ENCODE data around the gene ST8SIA4. TPM values are rescaled to one million over a fixed set of nuclear protein-coding genes. Genes with fewer than 3 reads are reported as not detected.

Gene ST8SIA4
- total RNA-seq, 1 experiment from 2014 or later = not detected

DNA sequence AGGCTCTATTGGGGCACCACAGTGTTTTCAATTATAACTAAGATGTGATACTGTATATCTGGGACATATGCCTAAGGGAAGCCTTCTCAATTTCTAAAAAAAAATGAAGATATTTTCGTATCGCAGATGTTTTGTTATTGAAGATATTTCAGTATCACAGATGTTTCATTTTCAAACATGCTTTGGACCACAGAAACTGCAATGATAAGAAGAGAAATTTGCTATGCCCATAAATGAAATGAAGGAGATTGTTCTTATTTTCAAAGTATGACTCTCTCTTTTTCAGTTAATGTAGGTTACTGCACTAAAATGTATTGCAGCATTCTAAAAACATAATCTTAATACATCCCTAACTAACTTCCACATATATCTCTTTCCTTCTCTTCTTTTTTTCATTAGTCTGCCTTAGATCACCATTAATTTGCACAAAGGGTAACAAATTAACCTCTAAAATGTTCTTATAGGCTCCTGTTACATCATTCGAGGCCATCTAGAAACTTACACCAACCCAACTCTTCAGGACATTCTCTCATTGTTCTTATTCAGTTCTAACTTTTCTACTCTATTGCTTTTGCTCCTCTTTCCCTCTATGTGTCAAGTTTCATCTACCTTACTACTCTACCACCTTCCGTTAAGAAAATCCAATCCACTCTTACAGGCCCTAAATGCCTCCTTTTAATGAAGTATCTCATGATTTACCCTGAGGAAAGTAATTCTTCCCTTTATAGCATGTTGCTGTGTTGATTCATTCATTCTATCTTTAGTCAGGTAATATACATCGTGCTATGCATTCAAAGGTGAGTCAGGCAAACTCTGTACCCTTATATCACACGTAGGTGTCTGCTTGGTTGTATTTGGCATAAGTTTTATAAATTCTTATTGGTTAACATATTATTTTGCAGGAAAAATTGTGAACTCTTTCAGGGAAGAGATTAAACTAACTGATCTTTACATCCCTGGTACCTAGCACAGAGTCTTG is 70.5 kb downstream of the ST8SIA4 start:
- Histone ChIP-seq H3K36me3 (no peaks in the 10 kb centered on the region), H3K4me3 (no peak overlapping the region), H3K27ac (no peak overlapping the region), H3K4me1 (replicated peaks) (peaks cover 4% of the 10 kb centered on the region; the same call in 1 of the 2 replicates), H3K27me3 (replicated peaks) (no peaks in the 10 kb centered on the region), H3K9me3 (replicated peaks) (no peaks in the 10 kb centered on the region)
- DNase-seq (ENCODE audit: low read depth in 1 of 2, low spot score in 2 of 2) = no peak

DNA sequence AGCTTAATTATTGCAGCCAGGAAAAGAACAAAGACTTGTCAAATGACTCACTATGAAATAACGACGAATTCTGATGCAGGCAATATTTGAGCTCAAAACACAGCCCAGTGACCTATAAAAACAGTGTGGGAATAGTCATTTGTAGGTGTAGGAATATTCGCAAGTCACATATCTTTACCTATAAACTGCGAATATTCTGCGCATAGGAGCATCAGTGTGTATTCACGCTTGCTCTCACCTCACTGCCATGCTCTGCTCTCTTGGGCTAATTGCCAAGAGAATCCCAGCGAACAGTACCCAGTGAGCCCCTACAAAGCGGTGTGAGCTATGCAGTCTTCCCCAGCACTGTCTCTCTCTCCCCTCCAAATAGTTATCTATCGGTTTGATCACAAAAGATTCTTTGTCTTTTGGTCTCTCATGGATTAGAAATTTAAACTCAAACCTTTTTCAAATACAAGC is 74.2 kb downstream of the ST8SIA4 start:
- H3K27ac ChIP-seq = no peak overlapping the region
- DNase-seq (ENCODE audit: low read depth in 1 of 2, low spot score in 2 of 2) = no peak
- no peaks in the 10 kb centered on the region for H3K27me3 ChIP-seq (replicated peaks)
- no peaks in the 10 kb centered on the region for H3K36me3 ChIP-seq
- H3K4me3 ChIP-seq = no peak overlapping the region
- H3K4me1 ChIP-seq (replicated peaks) = peaks cover 8% of the 10 kb centered on the region; the same call in 1 of the 2 replicates
- H3K9me3 ChIP-seq (replicated peaks) = no peaks in the 10 kb centered on the region

DNA sequence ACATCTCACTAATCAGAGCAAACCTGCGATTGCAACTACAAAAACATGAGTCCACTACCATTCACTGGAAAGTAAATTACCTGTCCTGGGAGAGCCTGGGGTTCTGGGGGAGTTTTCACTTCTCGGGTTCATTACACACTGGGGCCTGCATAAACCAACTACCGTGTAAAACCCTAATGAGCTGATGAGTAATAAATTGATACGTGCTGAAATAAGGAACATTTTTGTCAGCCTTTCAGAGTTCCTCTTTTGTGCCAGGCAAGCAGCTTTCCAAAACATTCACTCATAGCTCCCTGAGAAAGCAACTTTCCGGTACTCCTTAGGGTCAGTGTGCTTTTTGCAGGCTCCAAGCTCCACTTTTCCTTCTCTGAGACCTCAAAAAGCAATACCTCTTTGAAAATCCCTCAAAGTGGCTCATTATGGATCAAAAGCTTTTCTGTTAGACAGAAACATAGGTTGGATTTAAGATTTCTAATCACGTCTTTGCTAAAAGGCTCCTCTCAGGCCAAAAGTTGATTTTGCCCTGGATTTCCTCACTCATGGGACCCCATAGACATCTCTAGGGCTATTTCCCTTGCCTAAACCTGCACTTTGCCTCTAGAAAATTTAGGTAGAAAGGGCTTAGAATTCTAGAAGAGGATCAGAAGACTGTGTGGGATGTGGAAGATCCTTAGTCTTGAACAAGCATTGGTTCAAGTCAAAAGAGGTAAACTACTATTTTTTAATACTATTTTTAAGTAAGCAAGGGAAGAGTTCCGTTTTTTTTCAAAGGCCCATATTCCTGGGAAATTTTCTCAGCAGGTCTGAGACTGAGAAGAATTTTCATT is 74.8 kb downstream of the ST8SIA4 start:
- Histone ChIP-seq H3K4me1 (replicated peaks) (peaks cover 8% of the 10 kb centered on the region; the same call in 1 of the 2 replicates), H3K9me3 (replicated peaks) (no peaks in the 10 kb centered on the region), H3K4me3 (no peak overlapping the region), H3K27me3 (replicated peaks) (no peaks in the 10 kb centered on the region), H3K36me3 (no peaks in the 10 kb centered on the region), H3K27ac (no peak overlapping the region)
- DNase-seq (ENCODE audit: low read depth in 1 of 2, low spot score in 2 of 2) = no peak

DNA sequence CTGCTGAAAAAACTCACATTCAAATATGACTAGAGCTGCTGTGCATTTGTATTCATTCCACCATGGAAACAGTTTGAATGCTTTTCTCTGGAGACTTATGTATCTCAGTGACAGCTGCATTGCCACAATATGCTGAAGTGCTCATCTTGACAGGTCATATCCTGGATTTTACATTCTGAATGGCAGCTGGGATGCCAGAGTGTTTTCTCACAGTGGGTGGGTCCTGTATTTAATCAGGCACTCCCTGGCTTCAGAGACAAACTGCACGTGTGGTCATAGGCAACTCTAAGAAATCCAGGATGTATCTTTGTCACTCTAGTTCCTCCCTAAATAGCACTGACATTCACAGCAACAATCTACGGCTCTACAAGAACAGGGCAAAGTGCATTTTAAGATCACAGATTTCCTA is 75.6 kb downstream of the ST8SIA4 start:
- Histone ChIP-seq H3K27ac (no peak overlapping the region), H3K4me1 (replicated peaks) (peaks cover 8% of the 10 kb centered on the region; the same call in 1 of the 2 replicates)
- DNase-seq (ENCODE audit: low read depth in 1 of 2, low spot score in 2 of 2) = no peak

DNA sequence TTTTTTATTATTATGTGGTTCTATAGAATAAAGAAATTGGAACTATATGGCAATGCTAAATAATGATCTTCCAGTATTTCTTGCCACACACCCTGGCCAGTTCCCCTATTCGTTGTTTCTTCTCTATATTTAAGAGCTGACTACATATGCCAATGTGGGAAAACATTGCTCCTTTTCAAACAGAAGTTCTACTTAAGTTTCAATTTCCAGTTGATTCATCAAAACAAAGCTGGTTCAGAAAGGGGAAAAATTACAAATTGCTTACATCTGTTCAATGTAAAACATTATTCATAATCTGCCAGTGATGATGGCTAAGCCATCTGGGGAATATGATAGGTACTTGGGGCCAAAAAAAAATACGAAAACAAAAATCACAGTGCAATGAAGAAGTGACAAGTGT is 76.9 kb downstream of the ST8SIA4 start:
- Histone ChIP-seq H3K36me3 (no peaks in the 10 kb centered on the region), H3K27ac (no peak overlapping the region), H3K4me1 (replicated peaks) (peaks cover 8% of the 10 kb centered on the region; the same call in 1 of the 2 replicates), H3K27me3 (replicated peaks) (no peaks in the 10 kb centered on the region), H3K9me3 (replicated peaks) (no peaks in the 10 kb centered on the region), H3K4me3 (no peak overlapping the region)
- DNase-seq (ENCODE audit: low read depth in 1 of 2, low spot score in 2 of 2) = no peak

More for the DNA sequence above, 75.6 kb downstream of the ST8SIA4 start:
- Histone ChIP-seq H3K4me3 (no peak overlapping the region), H3K36me3 (no peaks in the 10 kb centered on the region), H3K9me3 (replicated peaks) (no peaks in the 10 kb centered on the region), H3K27me3 (replicated peaks) (no peaks in the 10 kb centered on the region)

DNA sequence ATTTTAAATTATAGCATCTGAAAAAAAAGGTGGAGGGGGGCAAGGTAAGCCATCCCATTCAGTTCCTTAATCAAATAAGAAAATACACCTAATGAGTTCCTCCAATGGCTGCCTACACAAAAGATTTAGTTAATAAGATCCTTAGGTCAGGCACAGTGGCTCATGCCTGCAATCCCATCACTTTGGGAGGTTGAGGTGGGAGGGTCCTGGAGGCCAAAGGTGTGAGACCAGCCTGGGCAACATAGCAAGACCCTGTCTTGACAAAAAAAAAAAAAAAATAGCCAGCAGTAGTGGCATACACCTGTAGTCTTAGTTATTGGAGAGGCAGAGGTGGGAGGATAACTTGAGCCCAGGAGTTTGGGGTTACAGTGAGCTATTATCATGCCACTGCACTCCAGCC is 78.4 kb downstream of the ST8SIA4 start:
- no peaks in the 10 kb centered on the region for H3K36me3 ChIP-seq
- no peak for DNase-seq (ENCODE audit: low read depth in 1 of 2, low spot score in 2 of 2)
- no peaks in the 10 kb centered on the region for H3K9me3 ChIP-seq (replicated peaks)
- no peak overlapping the region for H3K4me3 ChIP-seq
- H3K27me3 ChIP-seq (replicated peaks) = no peaks in the 10 kb centered on the region
- peaks cover 8% of the 10 kb centered on the region; the same call in 1 of the 2 replicates for H3K4me1 ChIP-seq (replicated peaks)
- H3K27ac ChIP-seq = no peak overlapping the region

DNA sequence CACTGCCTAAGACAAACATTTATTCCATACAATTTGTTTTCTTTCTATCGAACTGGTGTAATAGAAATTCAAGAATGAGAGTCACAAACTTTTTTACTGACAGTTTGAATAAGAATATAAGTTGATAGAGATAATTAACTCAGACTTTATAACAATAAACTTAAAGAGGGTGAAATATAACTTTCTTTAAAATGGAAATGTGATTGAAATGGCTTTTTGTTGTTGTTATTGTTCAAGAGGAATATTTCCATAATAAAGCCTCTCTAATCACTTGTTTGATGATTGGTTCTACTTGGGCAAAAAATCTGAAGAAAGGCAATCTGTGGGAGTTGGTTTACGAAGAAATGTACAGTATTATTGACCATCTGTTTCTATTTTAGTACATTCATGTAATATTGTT is 79.3 kb downstream of the ST8SIA4 start:
- no peak overlapping the region for H3K4me3 ChIP-seq
- H3K27me3 ChIP-seq (replicated peaks) = no peaks in the 10 kb centered on the region
- DNase-seq (ENCODE audit: low read depth in 1 of 2, low spot score in 2 of 2) = no peak
- H3K4me1 ChIP-seq (replicated peaks) = peaks cover 8% of the 10 kb centered on the region; the same call in 1 of the 2 replicates
- H3K27ac ChIP-seq = no peak overlapping the region
- no peaks in the 10 kb centered on the region for H3K9me3 ChIP-seq (replicated peaks)
- no peaks in the 10 kb centered on the region for H3K36me3 ChIP-seq

DNA sequence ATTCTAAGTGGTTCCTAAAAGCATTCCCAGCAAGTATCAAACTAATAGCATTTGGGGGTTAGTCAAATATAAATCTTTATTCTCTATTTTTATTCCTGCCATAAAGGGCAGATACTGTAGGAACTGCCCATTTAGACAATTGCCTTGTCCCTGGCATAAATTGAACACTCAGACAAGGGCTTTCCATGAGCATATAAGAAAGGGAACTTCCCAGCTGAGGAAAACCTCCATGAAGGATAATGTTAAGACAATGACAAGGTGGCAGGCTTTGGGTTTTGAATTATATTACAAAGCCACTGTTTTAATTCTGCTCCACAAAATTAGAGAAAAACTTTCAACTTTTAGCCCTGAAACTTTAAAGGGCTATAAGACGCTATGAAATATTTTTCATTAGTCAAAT is 81.3 kb downstream of the ST8SIA4 start:
- Histone ChIP-seq H3K27me3 (replicated peaks) (no peaks in the 10 kb centered on the region), H3K36me3 (no peaks in the 10 kb centered on the region), H3K9me3 (replicated peaks) (no peaks in the 10 kb centered on the region), H3K4me3 (no peak overlapping the region), H3K4me1 (replicated peaks) (no peaks in the 10 kb centered on the region), H3K27ac (no peak overlapping the region)
- no peak for DNase-seq (ENCODE audit: low read depth in 1 of 2, low spot score in 2 of 2)

DNA sequence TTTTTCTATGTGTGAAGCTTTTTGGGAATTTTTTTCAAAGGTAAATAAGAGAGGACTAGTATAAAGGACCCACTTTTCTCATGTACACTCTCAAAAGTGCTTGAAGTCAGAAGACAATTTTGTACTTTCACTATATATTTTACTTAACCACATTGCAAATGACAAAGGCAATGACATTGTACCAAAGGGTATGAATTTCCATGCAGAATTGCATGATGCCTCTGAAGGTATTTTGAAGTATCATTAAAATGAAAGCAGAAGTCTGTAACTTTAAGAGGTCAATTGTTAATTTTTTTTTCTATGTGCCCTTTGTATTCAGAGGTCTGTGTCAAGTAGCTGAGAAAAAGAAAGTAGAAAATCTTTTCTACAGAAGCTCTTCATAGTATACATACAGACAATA is 84.7 kb downstream of the ST8SIA4 start:
- no peaks in the 10 kb centered on the region for H3K36me3 ChIP-seq
- no peaks in the 10 kb centered on the region for H3K9me3 ChIP-seq (replicated peaks)
- H3K27me3 ChIP-seq (replicated peaks) = no peaks in the 10 kb centered on the region
- no peak overlapping the region for H3K27ac ChIP-seq
- no peak overlapping the region for H3K4me3 ChIP-seq
- no peak for DNase-seq (ENCODE audit: low read depth in 1 of 2, low spot score in 2 of 2)
- H3K4me1 ChIP-seq (replicated peaks) = no peaks in the 10 kb centered on the region

DNA sequence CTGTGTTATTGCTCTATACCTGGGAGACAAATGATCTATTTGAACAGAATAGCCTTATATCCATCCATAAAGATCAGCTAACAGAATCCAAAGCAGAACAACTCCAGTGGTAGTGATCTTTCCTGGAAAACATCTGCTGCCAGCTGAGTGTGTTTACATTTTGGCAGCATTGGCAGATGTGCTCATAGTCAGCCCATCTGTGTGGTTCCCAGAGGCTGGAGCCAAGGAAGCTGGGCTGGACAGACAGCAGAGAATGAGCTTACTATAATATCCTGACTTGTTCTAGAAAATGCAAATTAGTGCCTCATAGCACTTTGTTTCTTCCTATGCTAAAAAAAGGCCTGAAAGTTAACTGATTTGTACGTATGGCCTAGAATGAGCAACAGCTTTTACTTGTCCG is 99.7 kb downstream of the ST8SIA4 start:
- Histone ChIP-seq H3K9me3 (replicated peaks) (no peaks in the 10 kb centered on the region), H3K27ac (no peak overlapping the region), H3K36me3 (no peaks in the 10 kb centered on the region), H3K27me3 (replicated peaks) (no peaks in the 10 kb centered on the region), H3K4me1 (replicated peaks) (peaks cover 4% of the 10 kb centered on the region), H3K4me3 (no peak overlapping the region)
- no peak for DNase-seq (ENCODE audit: low read depth in 1 of 2, low spot score in 2 of 2)

DNA sequence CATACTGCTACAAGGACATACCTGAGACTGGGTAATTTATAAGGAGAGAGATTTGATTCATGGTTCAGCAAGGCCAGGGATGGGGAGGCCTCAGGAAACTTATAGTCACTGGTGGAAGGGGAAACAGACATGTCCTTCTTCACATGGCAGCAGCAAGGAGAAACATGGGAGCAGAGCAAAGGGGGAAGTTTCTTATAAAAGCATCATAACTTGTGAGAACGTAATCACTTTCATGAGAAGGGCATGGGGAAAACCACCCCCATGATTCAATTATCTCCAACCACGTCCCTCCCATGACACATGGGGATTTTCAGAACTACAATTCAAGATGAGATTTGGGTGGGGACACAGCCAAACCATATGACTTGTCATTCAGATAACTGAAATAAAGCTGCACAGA is 100.9 kb downstream of the ST8SIA4 start:
- Histone ChIP-seq H3K4me3 (no peak overlapping the region), H3K36me3 (no peaks in the 10 kb centered on the region), H3K27me3 (replicated peaks) (no peaks in the 10 kb centered on the region), H3K9me3 (replicated peaks) (no peaks in the 10 kb centered on the region), H3K4me1 (replicated peaks) (peaks cover 15% of the 10 kb centered on the region), H3K27ac (no peak overlapping the region)
- DNase-seq (ENCODE audit: low read depth in 1 of 2, low spot score in 2 of 2) = no peak

DNA sequence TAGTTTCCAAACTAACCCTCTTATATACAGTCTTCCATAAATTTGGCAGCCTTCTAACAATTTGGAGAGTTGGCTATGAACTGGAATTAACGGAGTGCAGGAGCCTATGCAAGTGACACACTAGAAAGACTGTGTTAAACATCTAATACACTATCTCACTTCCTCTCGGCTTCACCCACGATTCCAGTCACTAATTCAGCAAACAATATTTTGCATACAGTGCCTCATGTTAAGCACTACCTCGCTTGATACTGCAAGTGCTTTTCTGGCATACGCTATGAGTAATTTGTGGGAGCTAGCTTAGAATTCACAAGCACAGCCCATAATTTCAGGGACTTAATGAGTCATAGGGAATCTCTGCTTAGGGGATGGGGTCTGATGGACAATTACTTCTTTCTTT is 102.5 kb downstream of the ST8SIA4 start:
- Histone ChIP-seq H3K4me3 (no peak overlapping the region), H3K27ac (no peak overlapping the region), H3K4me1 (replicated peaks) (peaks cover 17% of the 10 kb centered on the region), H3K9me3 (replicated peaks) (no peaks in the 10 kb centered on the region), H3K36me3 (no peaks in the 10 kb centered on the region), H3K27me3 (replicated peaks) (no peaks in the 10 kb centered on the region)
- DNase-seq (ENCODE audit: low read depth in 1 of 2, low spot score in 2 of 2) = no peak

DNA sequence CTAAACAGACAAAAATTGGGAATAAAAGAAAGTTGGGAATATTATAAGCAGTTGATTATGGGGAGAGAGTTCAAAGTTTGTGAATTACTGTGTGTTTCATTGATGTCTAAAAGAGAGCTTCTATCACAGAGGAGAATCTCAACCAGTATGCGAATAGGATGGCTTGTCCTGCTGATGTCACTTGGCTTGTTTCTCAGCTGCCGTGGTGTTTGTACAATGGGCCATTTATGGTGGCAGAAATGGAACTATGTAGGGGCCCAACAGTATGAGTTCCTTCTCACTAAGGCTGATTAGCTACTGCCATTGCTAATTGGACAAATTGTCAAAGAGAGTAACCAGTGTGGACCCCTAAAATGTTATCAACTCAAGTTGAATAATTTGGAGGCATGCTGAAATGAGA is 103.9 kb downstream of the ST8SIA4 start:
- DNase-seq (ENCODE audit: low read depth in 1 of 2, low spot score in 2 of 2) = no peak
- no peak overlapping the region for H3K4me3 ChIP-seq
- H3K27me3 ChIP-seq (replicated peaks) = no peaks in the 10 kb centered on the region
- peaks cover 17% of the 10 kb centered on the region for H3K4me1 ChIP-seq (replicated peaks)
- H3K9me3 ChIP-seq (replicated peaks) = no peaks in the 10 kb centered on the region
- H3K36me3 ChIP-seq = no peaks in the 10 kb centered on the region
- H3K27ac ChIP-seq = no peak overlapping the region

DNA sequence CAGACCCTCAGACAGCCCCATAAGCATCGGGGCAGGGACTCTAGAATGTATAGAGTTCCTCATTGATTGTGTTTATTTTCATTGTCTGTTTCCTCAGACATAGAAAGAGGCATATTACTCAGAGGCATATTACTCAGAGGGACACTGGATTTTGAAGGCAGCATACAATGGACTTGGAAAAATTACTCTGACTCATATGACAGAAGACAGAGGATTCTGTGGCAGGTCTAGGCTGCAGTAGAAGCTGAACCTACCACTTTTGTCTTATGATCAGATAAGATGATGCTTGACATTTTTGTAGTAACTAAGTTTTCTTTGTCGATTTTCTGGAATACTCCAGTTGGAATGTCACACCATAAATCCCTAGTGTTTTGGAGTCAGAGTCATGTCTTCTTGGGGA is 105.2 kb downstream of the ST8SIA4 start:
- Histone ChIP-seq H3K27me3 (replicated peaks) (no peaks in the 10 kb centered on the region), H3K4me3 (no peak overlapping the region), H3K36me3 (no peaks in the 10 kb centered on the region), H3K4me1 (replicated peaks) (peaks cover 17% of the 10 kb centered on the region), H3K9me3 (replicated peaks) (no peaks in the 10 kb centered on the region), H3K27ac (peak overlapping the region; percentile 16)
- DNase-seq (ENCODE audit: low read depth in 1 of 2, low spot score in 2 of 2) = peak in 1 of 2 experiments; percentile 60

Data from SJSA1 (cell line).